NCI-H2171 (cell line): Measurements from ENCODE around the gene OR8B3.

ENCODE experiments used
- DNase-seq: peaks from one replicate; lab custom pipeline; 2025; lab: John Stamatoyannopoulos, UW

Gene OR8B3

DNA sequence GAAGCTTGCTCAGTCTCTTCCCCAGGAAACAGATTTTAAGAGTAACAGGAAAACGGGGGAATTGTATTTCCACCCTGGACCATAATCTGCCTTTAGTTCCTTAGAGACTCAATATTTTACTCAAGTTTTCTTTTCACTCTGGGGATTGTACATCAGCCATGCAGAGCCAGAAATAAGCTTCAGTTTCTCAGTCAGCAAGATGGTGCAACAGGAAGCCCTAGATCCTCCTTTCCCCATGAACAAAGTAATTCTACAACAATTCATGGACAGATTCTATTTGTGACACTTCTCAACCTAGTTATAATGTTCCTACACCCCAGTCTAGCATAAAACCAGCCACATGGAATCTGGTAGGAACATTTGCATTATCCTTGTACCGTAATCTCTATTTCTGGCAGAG is 39.3 kb downstream of the OR8B3 start:
- DNase-seq = no peak

DNA sequence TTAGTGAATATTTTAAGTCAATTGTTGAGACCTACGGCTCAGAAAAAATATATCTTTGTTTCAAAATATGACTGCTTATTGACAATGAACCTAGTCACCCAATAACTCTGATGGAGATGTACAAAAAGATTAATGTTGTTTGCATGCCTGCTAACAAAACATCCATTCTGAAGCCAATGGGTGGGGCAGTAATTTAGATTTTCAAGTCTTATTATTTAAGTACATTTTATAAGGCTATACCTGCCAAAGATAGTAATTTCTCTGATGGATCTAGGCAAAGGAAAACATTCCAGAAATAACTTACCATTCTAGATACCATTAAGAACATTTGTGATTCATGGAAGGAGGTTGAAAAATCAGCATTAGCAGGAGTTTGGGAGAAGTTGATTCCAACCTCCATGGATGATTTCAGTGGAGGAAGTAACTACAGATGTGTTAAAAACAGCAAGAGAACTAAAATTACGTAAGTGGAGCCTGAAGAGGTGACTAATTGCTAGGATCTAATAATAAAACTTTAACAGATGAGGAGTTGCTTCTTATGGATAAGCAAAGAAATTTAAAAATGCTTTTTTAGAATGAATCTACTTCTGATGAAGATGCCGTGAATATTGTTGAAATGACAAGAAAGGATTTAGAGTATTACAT is 52.4 kb downstream of the OR8B3 start:
- DNase-seq = no peak
